HepG2 (cell line): ENCODE data around the gene MIDN. TPM values are rescaled to one million over a fixed set of nuclear protein-coding genes. Genes with fewer than 3 reads are reported as not detected.

ENCODE experiments used
- CAMTA2 ChIP-seq: sonication (generic); formaldehyde crosslinking; IDR thresholded peaks from 2 replicates; pipeline ENCODE4 v1.4.0; 2020; ENCODE audit warnings: mild to moderate bottlenecking, missing genetic modification reagents, borderline replicate concordance
- GLI4 ChIP-seq: sonication (generic); formaldehyde crosslinking; IDR thresholded peaks from 2 replicates; pipeline ENCODE4 v1.5.1; 2020; ENCODE audit warnings: missing genetic modification reagents, mild to moderate bottlenecking, moderate library complexity, borderline replicate concordance
- JDP2 ChIP-seq: sonication (generic); formaldehyde crosslinking; IDR thresholded peaks from 2 replicates; pipeline ENCODE4 v1.8.1; 2022; ENCODE audit warnings: missing genetic modification reagents, borderline replicate concordance
- MXD1 ChIP-seq: sonication (generic); formaldehyde crosslinking; IDR thresholded peaks from 2 replicates; pipeline ENCODE4 v1.4.0; 2020; ENCODE audit warnings: mild to moderate bottlenecking, missing genetic modification reagents
- PAXIP1 ChIP-seq: sonication (generic); formaldehyde crosslinking; conservative IDR thresholded peaks from 2 replicates; pipeline ENCODE4 v1.4.0; 2020; ENCODE audit warnings: mild to moderate bottlenecking, missing genetic modification reagents, moderate library complexity
- RBM22 ChIP-seq: fragments of 200-400 bp; formaldehyde crosslinking; optimal IDR thresholded peaks from 2 replicates; pipeline ENCODE3; 2017; ENCODE audit warnings: mild to moderate bottlenecking, low read length, moderate library complexity
- RNF2 ChIP-seq: fragments of 450-650 bp; conservative IDR thresholded peaks from 2 replicates; pipeline ENCODE4 v1.6.1; 2016; ENCODE audit warnings: low read depth
- RORA ChIP-seq: sonication (generic); formaldehyde crosslinking; IDR thresholded peaks from 2 replicates; pipeline ENCODE4 v1.5.0; 2020; ENCODE audit warnings: mild to moderate bottlenecking, missing genetic modification reagents, moderate library complexity
- RXRB ChIP-seq: IDR thresholded peaks from 2 replicates; pipeline ENCODE4 v1.6.1; 2016; ENCODE audit warnings: borderline replicate concordance, missing genetic modification reagents, missing compliant biosample characterization
- ZC3H13 ChIP-seq: sonication (generic); formaldehyde crosslinking; IDR thresholded peaks from 2 replicates; pipeline ENCODE4 v1.8.1; 2023; ENCODE audit warnings: mild to moderate bottlenecking, missing genetic modification reagents, moderate library complexity
- ZFY ChIP-seq: sonication (generic); formaldehyde crosslinking; IDR thresholded peaks from 2 replicates; pipeline ENCODE4 v1.4.0; 2020; ENCODE audit warnings: missing genetic modification reagents
- ZMAT5 ChIP-seq: sonication (generic); formaldehyde crosslinking; IDR thresholded peaks from 2 replicates; pipeline ENCODE4 v1.5.0; 2020; ENCODE audit warnings: mild to moderate bottlenecking, low read depth, missing genetic modification reagents, borderline replicate concordance
- ZNF589 ChIP-seq: sonication (generic); formaldehyde crosslinking; conservative IDR thresholded peaks from 2 replicates; pipeline ENCODE4 v1.8.0; 2022; ENCODE audit warnings: mild to moderate bottlenecking, moderate library complexity, missing genetic modification reagents
- ZNF780A ChIP-seq: sonication (generic); formaldehyde crosslinking; IDR thresholded peaks from 2 replicates; pipeline ENCODE4 v1.8.0; 2022; ENCODE audit warnings: mild to moderate bottlenecking, missing genetic modification reagents, moderate library complexity
- polyA plus RNA-seq, 8 experiments: library from polyadenylated mRNA; depleted of rRNA in 3 of 8; stranded (reverse) in 7 of 8; unstranded in 1 of 8; fragments of >200 nt; fragmentation: Illumina TruSeq in 4 of 8; extraction: Trizol in 4 of 8; gene quantifications; 2 replicates each; pipeline versions ENCODE4 v1.2.1 to v1.2.3, GENCODE V29; 2011 to 2016; ENCODE audit warnings: low read depth in 4 of 8, missing spikeins in 1 of 8, mixed read lengths in 1 of 8; ENCODE audit not compliant: insufficient read depth in 1 of 8
- total RNA-seq, 5 experiments: library from RNA; depleted of rRNA; stranded (reverse); fragments of >200 nt; fragmentation: Illumina TruSeq; extraction: Trizol; gene quantifications; 2 replicates each; pipeline ENCODE4 v1.2.3, GENCODE V29; 2016; ENCODE audit warnings: low read depth in 1 of 5
- TF ChIP-seq, protein P1 (sequence below): IDR thresholded peaks from 2 replicates; pipeline ENCODE4 v1.6.1; 2016
- TF ChIP-seq, protein P2 (sequence below): sonication (generic); formaldehyde crosslinking; IDR thresholded peaks from 2 replicates; pipeline ENCODE4 v1.4.0; 2020; ENCODE audit warnings: missing genetic modification reagents, mild to moderate bottlenecking, borderline replicate concordance
- TF ChIP-seq, protein P3 (sequence below): sonication (generic); IDR thresholded peaks from 2 replicates; pipeline ENCODE4 v1.6.1; 2016; ENCODE audit warnings: low read depth, borderline replicate concordance

MIDN gene
- total and polyA plus RNA-seq, 2 of the 13 experiments (the other 11 are each of a cell fraction or from before 2014, with no cell fraction given) = 8.4 to 18.0 TPM

- TF ChIP-seq ZMAT5 (CRISPR knock-in tag) = no peak
- 0 out of 2 replicates have a peak, but pooled peaks have one; percentile 90 for TF ChIP-seq GLI4 (CRISPR knock-in tag)
- TF ChIP-seq, protein P1, sequence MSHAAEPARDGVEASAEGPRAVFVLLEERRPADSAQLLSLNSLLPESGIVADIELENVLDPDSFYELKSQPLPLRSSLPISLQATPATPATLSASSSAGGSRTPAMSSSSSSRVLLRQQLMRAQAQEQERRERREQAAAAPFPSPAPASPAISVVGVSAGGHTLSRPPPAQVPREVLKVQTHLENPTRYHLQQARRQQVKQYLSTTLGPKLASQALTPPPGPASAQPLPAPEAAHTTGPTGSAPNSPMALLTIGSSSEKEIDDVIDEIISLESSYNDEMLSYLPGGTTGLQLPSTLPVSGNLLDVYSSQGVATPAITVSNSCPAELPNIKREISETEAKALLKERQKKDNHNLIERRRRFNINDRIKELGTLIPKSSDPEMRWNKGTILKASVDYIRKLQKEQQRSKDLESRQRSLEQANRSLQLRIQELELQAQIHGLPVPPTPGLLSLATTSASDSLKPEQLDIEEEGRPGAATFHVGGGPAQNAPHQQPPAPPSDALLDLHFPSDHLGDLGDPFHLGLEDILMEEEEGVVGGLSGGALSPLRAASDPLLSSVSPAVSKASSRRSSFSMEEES (CRISPR knock-in tag) = peak; percentile 89
- TF ChIP-seq RXRB (CRISPR knock-in tag) = no peak
- TF ChIP-seq, protein P2, sequence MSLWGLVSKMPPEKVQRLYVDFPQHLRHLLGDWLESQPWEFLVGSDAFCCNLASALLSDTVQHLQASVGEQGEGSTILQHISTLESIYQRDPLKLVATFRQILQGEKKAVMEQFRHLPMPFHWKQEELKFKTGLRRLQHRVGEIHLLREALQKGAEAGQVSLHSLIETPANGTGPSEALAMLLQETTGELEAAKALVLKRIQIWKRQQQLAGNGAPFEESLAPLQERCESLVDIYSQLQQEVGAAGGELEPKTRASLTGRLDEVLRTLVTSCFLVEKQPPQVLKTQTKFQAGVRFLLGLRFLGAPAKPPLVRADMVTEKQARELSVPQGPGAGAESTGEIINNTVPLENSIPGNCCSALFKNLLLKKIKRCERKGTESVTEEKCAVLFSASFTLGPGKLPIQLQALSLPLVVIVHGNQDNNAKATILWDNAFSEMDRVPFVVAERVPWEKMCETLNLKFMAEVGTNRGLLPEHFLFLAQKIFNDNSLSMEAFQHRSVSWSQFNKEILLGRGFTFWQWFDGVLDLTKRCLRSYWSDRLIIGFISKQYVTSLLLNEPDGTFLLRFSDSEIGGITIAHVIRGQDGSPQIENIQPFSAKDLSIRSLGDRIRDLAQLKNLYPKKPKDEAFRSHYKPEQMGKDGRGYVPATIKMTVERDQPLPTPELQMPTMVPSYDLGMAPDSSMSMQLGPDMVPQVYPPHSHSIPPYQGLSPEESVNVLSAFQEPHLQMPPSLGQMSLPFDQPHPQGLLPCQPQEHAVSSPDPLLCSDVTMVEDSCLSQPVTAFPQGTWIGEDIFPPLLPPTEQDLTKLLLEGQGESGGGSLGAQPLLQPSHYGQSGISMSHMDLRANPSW (CRISPR knock-in tag) = no peak
- TF ChIP-seq RNF2 = peak; percentile 97
- TF ChIP-seq ZNF780A (CRISPR knock-in tag) = no peak
- TF ChIP-seq, protein P3, sequence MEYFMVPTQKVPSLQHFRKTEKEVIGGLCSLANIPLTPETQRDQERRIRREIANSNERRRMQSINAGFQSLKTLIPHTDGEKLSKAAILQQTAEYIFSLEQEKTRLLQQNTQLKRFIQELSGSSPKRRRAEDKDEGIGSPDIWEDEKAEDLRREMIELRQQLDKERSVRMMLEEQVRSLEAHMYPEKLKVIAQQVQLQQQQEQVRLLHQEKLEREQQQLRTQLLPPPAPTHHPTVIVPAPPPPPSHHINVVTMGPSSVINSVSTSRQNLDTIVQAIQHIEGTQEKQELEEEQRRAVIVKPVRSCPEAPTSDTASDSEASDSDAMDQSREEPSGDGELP = no peak
- peak; percentile 44; the same call in 1 of the 2 replicates for TF ChIP-seq PAXIP1 (CRISPR knock-in tag)
- peak; percentile 66; the same call in 1 of the 2 replicates for TF ChIP-seq ZNF589
- 0 out of 2 replicates have a peak, but pooled peaks have one; percentile 35 for TF ChIP-seq RORA
- peak; percentile 99 for TF ChIP-seq ZC3H13 (CRISPR knock-in tag)
- peak; percentile 46; the same call in 1 of the 2 replicates for TF ChIP-seq JDP2 (CRISPR knock-in tag)
- peak; percentile 90 for TF ChIP-seq RBM22
- peak; percentile 89; the same call in 1 of the 2 replicates for TF ChIP-seq ZFY (CRISPR knock-in tag)
- peak; percentile 79; the same call in 1 of the 2 replicates for TF ChIP-seq CAMTA2 (CRISPR knock-in tag)
- peak; percentile 73 for TF ChIP-seq MXD1 (CRISPR knock-in tag)
Observed at GRCh38 chr19:1275260-1275975, 27.0 kb downstream of the MIDN start, which contains the start of gene FAM174C (continued).
